Chondrocyte (in vitro differentiated cells): ENCODE results near the gene RAB11FIP4. TPM values are rescaled to one million over a fixed set of nuclear protein-coding genes. Genes with fewer than 3 reads are reported as not detected.

Source experiments
- DNase-seq: peaks from one replicate; pipeline ENCODE4 v3.0.0; 2021; ENCODE audit warnings: mixed read lengths, low spot score
- H3K27ac Mint-ChIP-seq: one replicate; pipeline ENCODE4 v1.8.0; 2021; ENCODE audit warnings: mild to moderate bottlenecking, moderate library complexity, mixed read lengths; ENCODE audit not compliant: unreplicated experiment
- H3K27me3 Mint-ChIP-seq: 2 replicates; pipeline ENCODE4 v1.8.0; 2021; ENCODE audit warnings: low read depth, mixed read lengths
- H3K36me3 Mint-ChIP-seq: 2 replicates; pipeline ENCODE4 v1.8.0; 2021; ENCODE audit warnings: low read depth, mixed read lengths
- H3K4me1 Mint-ChIP-seq: 2 replicates; pipeline ENCODE4 v1.8.0; 2021; ENCODE audit warnings: low read depth, mild to moderate bottlenecking, mixed read lengths
- H3K4me3 Mint-ChIP-seq: one replicate; pipeline ENCODE4 v1.8.0; 2021; ENCODE audit warnings: mild to moderate bottlenecking, moderate library complexity, mixed read lengths; ENCODE audit not compliant: unreplicated experiment
- H3K9me3 Mint-ChIP-seq: 2 replicates; pipeline ENCODE4 v1.8.0; 2021; ENCODE audit warnings: low read depth, mixed read lengths
- CTCF ChIP-seq: fragments of 200-600 bp; sonication (generic); IDR thresholded peaks from 2 replicates; pipeline ENCODE4 v1.5.0; 2021; ENCODE audit warnings: antibody characterized with exemption, mild to moderate bottlenecking, moderate library complexity
- total RNA-seq: library from RNA; stranded (reverse); gene quantifications from 3 replicates; pipeline ENCODE4 v1.2.1, GENCODE V29; 2021

Gene RAB11FIP4
- total RNA-seq, 1 donor from 2014 or later, result 0.30 TPM

GRCh38 chr17:31417051-31417792 lies 25.7 kb downstream of the RAB11FIP4 start:
- Mint-ChIP-seq H3K4me3 (no peak overlapping the region), H3K36me3 (no peaks in the 10 kb centered on the region), H3K4me1 (peaks cover 10% of the 10 kb centered on the region), H3K9me3 (peaks cover 2% of the 10 kb centered on the region), H3K27me3 (peaks cover 16% of the 10 kb centered on the region), H3K27ac (no peak overlapping the region)
- DNase-seq, result peak; percentile 59
- no peak for TF ChIP-seq CTCF

GRCh38 chr17:31418773-31419350 lies 27.4 kb downstream of the RAB11FIP4 start:
- H3K27ac Mint-ChIP-seq, result no peak overlapping the region
- no peaks in the 10 kb centered on the region for H3K36me3 Mint-ChIP-seq
- peak; percentile 4 for DNase-seq
- H3K9me3 Mint-ChIP-seq, result peaks cover 4% of the 10 kb centered on the region
- no peak overlapping the region for H3K4me3 Mint-ChIP-seq
- no peak for TF ChIP-seq CTCF
- H3K27me3 Mint-ChIP-seq, result peaks cover 18% of the 10 kb centered on the region
- peaks cover 5% of the 10 kb centered on the region for H3K4me1 Mint-ChIP-seq

- no peak for TF ChIP-seq CTCF
- no peak for DNase-seq
- Mint-ChIP-seq H3K9me3 (peaks cover 4% of the 10 kb centered on the region), H3K27me3 (peaks cover 24% of the 10 kb centered on the region), H3K36me3 (no peaks in the 10 kb centered on the region), H3K4me1 (no peaks in the 10 kb centered on the region), H3K27ac (no peak overlapping the region), H3K4me3 (no peak overlapping the region)
Measured at GRCh38 chr17:31422443-31422842, 31.0 kb downstream of the RAB11FIP4 start.

- DNase-seq, result no peak
- Mint-ChIP-seq H3K4me1 (no peaks in the 10 kb centered on the region), H3K4me3 (no peak overlapping the region)
Measured at GRCh38 chr17:31424944-31425281, 33.4 kb downstream of the RAB11FIP4 start.

More at GRCh38 chr17:31424944-31425281, 33.4 kb downstream of the RAB11FIP4 start:
- H3K9me3 Mint-ChIP-seq, result peaks cover 6% of the 10 kb centered on the region
- no peaks in the 10 kb centered on the region for H3K36me3 Mint-ChIP-seq
- no peak for TF ChIP-seq CTCF
- H3K27ac Mint-ChIP-seq, result no peak overlapping the region
- H3K27me3 Mint-ChIP-seq, result peaks cover 24% of the 10 kb centered on the region
